ENCODE data around the gene KCNMB1.

GRCh38 chr5:170366276-170366675, 22.9 kb downstream of the KCNMB1 start:
- TF ChIP-seq REST (IDR thresholded peaks at IDR 0.05; ENCODE audit: insufficient replicate concordance, low read depth): no peak
- no peak for TF ChIP-seq CTCF (IDR thresholded peaks at IDR 0.05; ENCODE audit: insufficient read depth, low read length)
- TF ChIP-seq GABPA (IDR thresholded peaks at IDR 0.05; ENCODE audit: low read depth): no peak
- TF ChIP-seq POLR2AphosphoS5 (IDR thresholded peaks at IDR 0.05; ENCODE audit: low read depth): no peak
- no peak for TF ChIP-seq SPI1 (IDR thresholded peaks at IDR 0.05; ENCODE audit: borderline replicate concordance, low read depth)
